ENCODE measurements around the gene TCN1. TPM values are rescaled to one million over a fixed set of nuclear protein-coding genes. Genes with fewer than 3 reads are reported as not detected.

Gene TCN1
- total RNA-seq, 1 donor from 2014 or later: not detected

- Mint-ChIP-seq H3K4me3 (no peak within 1 kb of the TSS), H3K9me3 (no peaks in the 10 kb centered on the region), H3K27me3 (peaks cover 14% of the 10 kb centered on the region), H3K27ac (no peak within 1 kb of the TSS), H3K36me3 (ENCODE audit: low read depth) (no peaks in the 10 kb centered on the region), H3K4me1 (no peaks in the 10 kb centered on the region)
- intact Hi-C loops (cut with micrococcal nuclease): no loop called here
- ATAC-seq (ENCODE audit: low read depth) (no peak), DNase-seq (no peak)
- CTCF ChIA-PET: no interaction called here
- no peak for TF ChIP-seq CTCF (IDR thresholded peaks at IDR 0.05)
- POLR2A ChIA-PET: no interaction called here
Observed at GRCh38 chr11:59878575-59878974, 12.3 kb upstream of the TCN1 start, which contains the start of gene OOSP3. TSS of gene OOSP3 (plus strand) at chr11:59878782. CDS start at chr11:59878809, 27 bp downstream.

- Mint-ChIP-seq H3K27me3 (peaks cover 14% of the 10 kb centered on the region), H3K4me1 (no peaks in the 10 kb centered on the region), H3K27ac (no peak overlapping the region), H3K4me3 (no peak overlapping the region), H3K9me3 (no peaks in the 10 kb centered on the region), H3K36me3 (ENCODE audit: low read depth) (no peaks in the 10 kb centered on the region)
- intact Hi-C loops (cut with micrococcal nuclease): no loop called here
- ATAC-seq (ENCODE audit: low read depth) (no peak), DNase-seq (no peak)
- CTCF ChIA-PET: no interaction called here
- TF ChIP-seq CTCF (IDR thresholded peaks at IDR 0.05): no peak
- POLR2A ChIA-PET: no interaction called here
Observed at GRCh38 chr11:59877784-59878183, 11.5 kb upstream of the TCN1 start.

- H3K4me1 Mint-ChIP-seq: no peaks in the 10 kb centered on the region
- TF ChIP-seq CTCF (IDR thresholded peaks at IDR 0.05): no peak
- H3K27ac Mint-ChIP-seq: no peak overlapping the region
- no peaks in the 10 kb centered on the region for H3K9me3 Mint-ChIP-seq
- CTCF ChIA-PET: no interaction called here
- no peak overlapping the region for H3K4me3 Mint-ChIP-seq
- intact Hi-C loops (cut with micrococcal nuclease): no loop called here
- POLR2A ChIA-PET: no interaction called here
- H3K36me3 Mint-ChIP-seq (ENCODE audit: low read depth): no peaks in the 10 kb centered on the region
- ATAC-seq (ENCODE audit: low read depth) (no peak), DNase-seq (no peak)
- peaks cover 14% of the 10 kb centered on the region for H3K27me3 Mint-ChIP-seq
Observed at GRCh38 chr11:59877325-59877724, 11.0 kb upstream of the TCN1 start.

- intact Hi-C loops (cut with micrococcal nuclease): no loop called here
- Mint-ChIP-seq H3K4me1 (no peaks in the 10 kb centered on the region), H3K9me3 (peaks cover under 1% of the 10 kb centered on the region), H3K36me3 (ENCODE audit: low read depth) (no peaks in the 10 kb centered on the region), H3K27me3 (peaks cover 13% of the 10 kb centered on the region), H3K4me3 (no peak overlapping the region), H3K27ac (no peak overlapping the region)
- no peak for DNase-seq
- POLR2A ChIA-PET: no interaction called here
- TF ChIP-seq CTCF (IDR thresholded peaks at IDR 0.05): no peak
- no peak for ATAC-seq (ENCODE audit: low read depth)
- CTCF ChIA-PET: no interaction called here
Observed at GRCh38 chr11:59875856-59876519, 9.7 kb upstream of the TCN1 start.

- peaks cover 13% of the 10 kb centered on the region for H3K27me3 Mint-ChIP-seq
- ChIA-PET POLR2A (no interaction called here), CTCF (no interaction called here)
- no peak overlapping the region for H3K27ac Mint-ChIP-seq
- no peaks in the 10 kb centered on the region for H3K4me1 Mint-ChIP-seq
- ATAC-seq (ENCODE audit: low read depth) (no peak), DNase-seq (no peak)
- no peak overlapping the region for H3K4me3 Mint-ChIP-seq
- no peaks in the 10 kb centered on the region for H3K36me3 Mint-ChIP-seq (ENCODE audit: low read depth)
- TF ChIP-seq CTCF (IDR thresholded peaks at IDR 0.05): no peak
- intact Hi-C loops (cut with micrococcal nuclease): no loop called here
- peaks cover 8% of the 10 kb centered on the region for H3K9me3 Mint-ChIP-seq
Observed at GRCh38 chr11:59872076-59872475, 5.8 kb upstream of the TCN1 start.

Data from activated B cell treated with CpG ODN at 0.5 μM for 24 hours (primary cell).